ENCODE results near the gene DGCR8.

The DGCR8 gene

DNA sequence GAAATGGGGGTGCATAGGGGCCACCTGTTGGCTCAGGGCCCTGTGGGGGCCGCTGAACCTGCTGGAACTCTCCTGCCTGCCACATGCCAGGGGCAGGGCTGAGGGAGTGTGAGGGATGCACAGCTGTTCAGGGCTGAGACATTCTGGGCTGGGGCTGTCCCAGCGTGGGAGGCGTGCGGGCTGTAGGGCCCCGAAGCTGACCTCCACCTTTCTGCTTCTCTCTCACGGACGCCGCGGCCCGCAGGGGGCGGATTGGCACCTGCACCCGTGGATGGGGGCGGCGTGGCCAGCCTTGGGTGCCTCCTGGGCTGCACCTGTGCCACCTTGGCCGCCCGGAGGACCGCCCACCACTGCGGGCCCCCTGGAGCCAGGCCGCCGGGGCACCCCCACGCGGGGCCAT lies 66.7 kb downstream of the DGCR8 start:
- H3K9ac ChIP-seq (ENCODE audit: low read length) = no peak overlapping the region
- no peak overlapping the region for H3K4me3 ChIP-seq (ENCODE audit: low read length)
- H3K4ac ChIP-seq (ENCODE audit: low read depth, low read length) = no peak overlapping the region
- WGBS (ENCODE audit: extremely low coverage, insufficient coverage, low lambda C conversion rate) = no CpG with 5 or more reads among the region's 22 CpGs
- no peak overlapping the region for H3K23ac ChIP-seq (ENCODE audit: low read length)
- DNase-seq = no peak
- H3K79me2 ChIP-seq (ENCODE audit: control insufficient read depth, insufficient read depth, low read length) = no peaks in the 10 kb centered on the region
- no peak overlapping the region for H2BK120ac ChIP-seq (ENCODE audit: low read depth, low read length)
- no peak overlapping the region for H3K4me2 ChIP-seq (ENCODE audit: low read length)
- no peaks in the 10 kb centered on the region for H3K79me1 ChIP-seq (ENCODE audit: low read length)
- no peak overlapping the region for H2AK5ac ChIP-seq (ENCODE audit: low read length)
- no peaks in the 10 kb centered on the region for H3K36me3 ChIP-seq (ENCODE audit: control insufficient read depth, insufficient read depth, low read length)
- no peak overlapping the region for H3K56ac ChIP-seq (ENCODE audit: low read length)
- no peak overlapping the region for H2BK15ac ChIP-seq (replicated peaks; ENCODE audit: low read depth)
- no peak overlapping the region for H3K18ac ChIP-seq (ENCODE audit: low read length)
- no peaks in the 10 kb centered on the region for H3K4me1 ChIP-seq (ENCODE audit: control insufficient read depth, low read depth, low read length)
- no peak overlapping the region for H4K8ac ChIP-seq (ENCODE audit: low read depth, low read length)
- H3K27me3 ChIP-seq (ENCODE audit: insufficient read depth, low read length, poor library complexity) = no peaks in the 10 kb centered on the region
- H4K5ac ChIP-seq (ENCODE audit: low read length) = no peak overlapping the region
- H3K27ac ChIP-seq (ENCODE audit: low read depth, low read length) = no peak overlapping the region
- no peak overlapping the region for H2BK5ac ChIP-seq (ENCODE audit: low read length)

DNA sequence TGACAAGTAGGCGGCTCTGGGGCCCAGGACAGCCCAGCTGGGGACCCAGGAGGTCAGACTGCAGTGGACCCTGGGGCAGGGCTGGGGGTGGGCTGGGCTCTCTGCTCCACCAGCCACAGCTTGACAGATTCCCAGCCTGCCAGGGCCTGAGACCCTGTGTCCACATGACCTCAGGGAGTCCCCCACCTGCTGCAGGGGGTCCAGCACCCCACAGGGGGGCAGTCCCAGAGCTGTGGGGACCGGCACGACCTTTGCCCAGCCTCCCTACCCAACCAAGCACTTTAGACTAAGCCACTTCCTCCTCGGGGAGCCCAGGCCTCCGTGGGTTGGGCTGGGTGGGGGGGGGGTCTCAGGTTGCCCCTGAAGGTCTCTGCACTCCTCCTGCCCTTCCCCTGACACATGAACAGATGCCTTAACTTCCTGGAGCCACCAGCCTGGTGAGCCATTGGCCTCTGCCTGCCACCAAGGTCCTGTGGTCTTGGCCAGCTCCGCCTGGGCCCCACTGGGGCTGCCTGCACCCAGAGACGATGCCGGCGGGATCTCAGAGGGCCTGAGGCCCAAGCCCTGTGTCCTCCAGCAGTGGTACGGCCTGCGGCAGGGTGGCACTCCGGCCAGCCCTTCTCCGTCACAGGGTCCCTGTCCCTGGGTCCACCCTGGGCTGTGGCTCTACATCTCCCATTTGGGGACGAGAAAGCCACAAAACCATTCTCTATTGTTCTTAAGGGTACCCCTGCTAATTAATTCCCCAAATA lies 67.4 kb downstream of the DGCR8 start:
- H3K4me3 ChIP-seq (ENCODE audit: low read length) = no peak overlapping the region
- H4K8ac ChIP-seq (ENCODE audit: low read depth, low read length) = no peak overlapping the region
- H3K27me3 ChIP-seq (ENCODE audit: insufficient read depth, low read length, poor library complexity) = no peaks in the 10 kb centered on the region
- H2BK120ac ChIP-seq (ENCODE audit: low read depth, low read length) = no peak overlapping the region
- H3K79me1 ChIP-seq (ENCODE audit: low read length) = no peaks in the 10 kb centered on the region
- DNase-seq = no peak
- no peak overlapping the region for H4K5ac ChIP-seq (ENCODE audit: low read length)
- H3K4ac ChIP-seq (ENCODE audit: low read depth, low read length) = no peak overlapping the region
- H3K79me2 ChIP-seq (ENCODE audit: control insufficient read depth, insufficient read depth, low read length) = no peaks in the 10 kb centered on the region
- H3K4me1 ChIP-seq (ENCODE audit: control insufficient read depth, low read depth, low read length) = no peaks in the 10 kb centered on the region
- H3K4me2 ChIP-seq (ENCODE audit: low read length) = no peak overlapping the region
- H3K56ac ChIP-seq (ENCODE audit: low read length) = no peak overlapping the region
- no peaks in the 10 kb centered on the region for H3K36me3 ChIP-seq (ENCODE audit: control insufficient read depth, insufficient read depth, low read length)
- no peak overlapping the region for H3K9ac ChIP-seq (ENCODE audit: low read length)
- no peak overlapping the region for H3K18ac ChIP-seq (ENCODE audit: low read length)
- H2BK15ac ChIP-seq (replicated peaks; ENCODE audit: low read depth) = no peak overlapping the region
- H2BK5ac ChIP-seq (ENCODE audit: low read length) = no peak overlapping the region
- no peak overlapping the region for H3K23ac ChIP-seq (ENCODE audit: low read length)
- no peak overlapping the region for H3K27ac ChIP-seq (ENCODE audit: low read depth, low read length)
- WGBS (ENCODE audit: extremely low coverage, insufficient coverage, low lambda C conversion rate) = no CpG with 5 or more reads among the region's 14 CpGs
- H2AK5ac ChIP-seq (ENCODE audit: low read length) = no peak overlapping the region

DNA sequence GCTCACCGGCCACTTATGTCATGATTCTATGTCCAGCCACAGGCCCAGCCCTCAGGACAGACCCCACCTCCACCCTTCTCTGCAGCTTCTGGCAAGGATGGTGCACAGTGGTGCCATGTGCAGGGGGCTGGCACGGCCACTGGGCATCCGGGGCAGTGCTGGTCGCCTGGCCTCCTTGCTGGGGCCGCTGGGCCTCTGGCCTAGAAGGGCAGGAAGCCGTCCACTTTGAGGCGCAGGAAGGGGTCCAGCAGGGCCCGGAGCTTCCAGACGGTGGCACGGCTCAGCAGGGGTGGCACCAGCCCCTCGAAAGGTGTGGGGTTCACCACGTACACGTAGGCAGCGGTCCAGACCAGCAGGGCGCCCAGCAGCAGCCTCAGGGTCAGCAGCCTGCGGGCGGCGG lies 68.4 kb downstream of the DGCR8 start:
- H2BK15ac ChIP-seq (replicated peaks; ENCODE audit: low read depth) = no peak overlapping the region
- H2BK5ac ChIP-seq (ENCODE audit: low read length) = no peak overlapping the region
- H3K79me1 ChIP-seq (ENCODE audit: low read length) = no peaks in the 10 kb centered on the region
- no peak overlapping the region for H4K5ac ChIP-seq (ENCODE audit: low read length)
- H3K23ac ChIP-seq (ENCODE audit: low read length) = no peak overlapping the region
- H3K18ac ChIP-seq (ENCODE audit: low read length) = no peak overlapping the region
- H3K4ac ChIP-seq (ENCODE audit: low read depth, low read length) = no peak overlapping the region
- H3K4me1 ChIP-seq (ENCODE audit: control insufficient read depth, low read depth, low read length) = no peaks in the 10 kb centered on the region
- H3K4me3 ChIP-seq (ENCODE audit: low read length) = no peak overlapping the region
- H3K36me3 ChIP-seq (ENCODE audit: control insufficient read depth, insufficient read depth, low read length) = no peaks in the 10 kb centered on the region
- no peak overlapping the region for H2BK120ac ChIP-seq (ENCODE audit: low read depth, low read length)
- no peak overlapping the region for H3K9ac ChIP-seq (ENCODE audit: low read length)
- H3K27me3 ChIP-seq (ENCODE audit: insufficient read depth, low read length, poor library complexity) = no peaks in the 10 kb centered on the region
- no peak overlapping the region for H2AK5ac ChIP-seq (ENCODE audit: low read length)
- no peak overlapping the region for H3K4me2 ChIP-seq (ENCODE audit: low read length)
- no peak overlapping the region for H3K56ac ChIP-seq (ENCODE audit: low read length)
- no peak overlapping the region for H4K8ac ChIP-seq (ENCODE audit: low read depth, low read length)
- no peaks in the 10 kb centered on the region for H3K79me2 ChIP-seq (ENCODE audit: control insufficient read depth, insufficient read depth, low read length)
- no peak for DNase-seq
- no peak overlapping the region for H3K27ac ChIP-seq (ENCODE audit: low read depth, low read length)
- no CpG with 5 or more reads among the region's 18 CpGs for WGBS (ENCODE audit: extremely low coverage, insufficient coverage, low lambda C conversion rate)

DNA sequence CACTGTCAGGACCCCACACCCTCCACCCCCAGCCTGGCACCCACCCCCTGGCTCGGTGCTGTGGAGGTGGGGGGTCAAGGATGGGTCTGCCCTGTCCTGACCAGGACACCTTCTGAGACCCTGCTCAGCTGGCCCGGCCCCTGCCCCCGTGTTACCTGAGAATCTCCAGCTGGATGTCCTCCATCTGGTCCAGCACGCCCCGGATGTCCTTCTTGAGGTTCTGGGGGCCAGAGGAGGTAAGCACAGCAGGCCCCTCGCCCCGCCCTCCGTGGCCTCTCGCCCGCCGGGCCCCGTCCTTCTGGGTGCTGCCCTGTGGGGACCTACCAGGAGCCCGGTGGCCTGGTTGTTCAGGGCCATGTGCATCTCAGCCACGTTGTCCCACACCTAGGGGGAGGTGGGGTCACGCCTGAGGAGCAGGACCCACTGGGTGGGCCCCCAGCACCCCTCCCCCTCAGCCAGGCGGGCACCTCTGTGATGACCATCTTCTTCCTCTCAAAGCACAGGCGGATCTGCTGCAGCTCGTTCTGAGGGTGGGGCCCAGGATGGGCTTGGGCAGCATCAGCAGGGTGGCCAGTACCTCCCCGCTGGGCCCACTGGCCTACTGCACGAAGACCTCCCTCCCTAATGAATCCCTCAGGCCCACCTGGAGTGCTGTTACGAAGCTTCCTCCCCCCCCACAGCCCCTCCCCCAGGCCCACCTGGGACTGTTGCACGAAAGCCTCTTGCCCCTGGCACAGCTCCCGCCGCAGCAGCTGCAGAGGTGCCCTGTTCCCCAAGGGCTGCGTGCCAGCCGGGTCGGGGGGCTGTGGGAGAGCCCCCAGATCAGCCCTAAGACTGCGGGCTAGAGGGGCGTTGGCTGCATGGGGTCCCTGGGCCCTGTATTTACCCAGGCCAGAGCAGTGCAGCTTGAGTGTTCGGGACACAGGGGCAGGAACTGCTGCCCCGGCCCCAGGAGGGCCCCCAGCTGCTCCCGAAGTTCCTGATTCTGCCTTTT lies 69.5 kb downstream of the DGCR8 start:
- H3K18ac ChIP-seq (ENCODE audit: low read length) = no peak overlapping the region
- WGBS (ENCODE audit: extremely low coverage, insufficient coverage, low lambda C conversion rate) = no CpG with 5 or more reads among the region's 32 CpGs
- no peaks in the 10 kb centered on the region for H3K79me2 ChIP-seq (ENCODE audit: control insufficient read depth, insufficient read depth, low read length)
- no peaks in the 10 kb centered on the region for H3K79me1 ChIP-seq (ENCODE audit: low read length)
- H3K4me3 ChIP-seq (ENCODE audit: low read length) = no peak overlapping the region
- no peak overlapping the region for H3K4me2 ChIP-seq (ENCODE audit: low read length)
- no peaks in the 10 kb centered on the region for H3K36me3 ChIP-seq (ENCODE audit: control insufficient read depth, insufficient read depth, low read length)
- no peak overlapping the region for H4K5ac ChIP-seq (ENCODE audit: low read length)
- no peak overlapping the region for H3K4ac ChIP-seq (ENCODE audit: low read depth, low read length)
- no peak overlapping the region for H4K8ac ChIP-seq (ENCODE audit: low read depth, low read length)
- H3K27ac ChIP-seq (ENCODE audit: low read depth, low read length) = no peak overlapping the region
- no peak overlapping the region for H3K56ac ChIP-seq (ENCODE audit: low read length)
- no peak overlapping the region for H2BK15ac ChIP-seq (replicated peaks; ENCODE audit: low read depth)
- no peaks in the 10 kb centered on the region for H3K4me1 ChIP-seq (ENCODE audit: control insufficient read depth, low read depth, low read length)
- DNase-seq = no peak
- H2BK120ac ChIP-seq (ENCODE audit: low read depth, low read length) = no peak overlapping the region
- H3K27me3 ChIP-seq (ENCODE audit: insufficient read depth, low read length, poor library complexity) = no peaks in the 10 kb centered on the region
- H2BK5ac ChIP-seq (ENCODE audit: low read length) = no peak overlapping the region
- no peak overlapping the region for H2AK5ac ChIP-seq (ENCODE audit: low read length)
- no peak overlapping the region for H3K9ac ChIP-seq (ENCODE audit: low read length)
- H3K23ac ChIP-seq (ENCODE audit: low read length) = no peak overlapping the region

DNA sequence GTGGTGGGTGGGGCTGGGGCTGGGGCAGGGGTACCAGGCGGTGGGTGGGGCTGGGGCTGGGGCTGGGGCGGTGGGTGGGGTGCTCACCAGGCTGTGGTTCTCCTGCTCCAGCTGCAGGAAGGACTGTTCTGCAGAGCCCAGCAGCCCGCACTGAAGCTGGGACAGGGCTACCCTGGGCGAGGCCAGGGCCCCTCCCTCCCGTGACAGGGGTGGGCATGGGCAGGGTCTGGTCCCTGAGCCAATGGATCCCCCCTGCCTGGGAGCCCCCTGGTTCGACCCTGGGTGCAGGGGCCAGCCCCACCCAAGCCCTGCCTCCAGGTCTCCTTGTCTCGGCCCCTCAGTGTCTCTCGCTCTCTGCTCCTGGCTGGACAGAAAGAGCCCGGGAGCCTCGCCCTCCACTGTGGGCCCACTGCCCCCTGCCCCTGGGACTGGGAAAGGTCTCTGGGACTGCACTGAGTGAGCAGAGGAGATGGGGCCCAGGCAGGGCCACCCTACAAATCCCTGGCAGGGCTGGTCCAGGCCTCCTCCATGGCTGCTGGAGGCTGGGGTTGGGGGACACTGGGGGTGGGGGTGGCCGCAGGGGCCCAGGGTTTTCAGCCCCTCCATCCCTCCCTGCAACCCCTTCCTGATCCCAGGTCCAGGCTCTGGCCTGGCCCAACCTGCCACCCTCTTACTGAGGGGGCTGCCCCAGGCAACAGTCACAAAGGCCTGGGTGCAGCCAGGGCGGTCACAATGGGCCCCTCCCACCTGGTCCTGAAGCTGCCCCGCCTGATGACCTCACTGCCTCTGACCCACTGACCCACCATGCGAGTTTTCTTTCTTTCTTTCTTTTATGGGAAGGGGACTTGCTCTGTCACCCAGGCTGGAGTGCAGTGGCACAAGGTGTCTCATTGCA lies 70.6 kb downstream of the DGCR8 start, which contains the start of gene CCDC188:
Gene CCDC188, minus strand, starts transcription at position 675 of the 895 bp plus-strand sequence. Its CDS starts 69 bp downstream, at position 606.
- Histone ChIP-seq H3K23ac (ENCODE audit: low read length) (no peak within 1 kb of the TSS), H3K18ac (ENCODE audit: low read length) (no peak within 1 kb of the TSS), H2AK5ac (ENCODE audit: low read length) (no peak within 1 kb of the TSS), H3K4ac (ENCODE audit: low read depth, low read length) (no peak within 1 kb of the TSS), H2BK15ac (replicated peaks; ENCODE audit: low read depth) (no peak within 1 kb of the TSS), H3K79me1 (ENCODE audit: low read length) (no peaks in the 10 kb centered on the region), H3K79me2 (ENCODE audit: control insufficient read depth, insufficient read depth, low read length) (no peaks in the 10 kb centered on the region), H3K56ac (ENCODE audit: low read length) (no peak within 1 kb of the TSS), H3K4me3 (ENCODE audit: low read length) (no peak within 1 kb of the TSS), H3K4me1 (ENCODE audit: control insufficient read depth, low read depth, low read length) (no peaks in the 10 kb centered on the region), H3K36me3 (ENCODE audit: control insufficient read depth, insufficient read depth, low read length) (no peaks in the 10 kb centered on the region), H3K27me3 (ENCODE audit: insufficient read depth, low read length, poor library complexity) (no peaks in the 10 kb centered on the region), H4K5ac (ENCODE audit: low read length) (no peak within 1 kb of the TSS), H3K27ac (ENCODE audit: low read depth, low read length) (no peak within 1 kb of the TSS), H2BK5ac (ENCODE audit: low read length) (no peak within 1 kb of the TSS), H2BK120ac (ENCODE audit: low read depth, low read length) (no peak within 1 kb of the TSS), H3K9ac (ENCODE audit: low read length) (no peak within 1 kb of the TSS), H4K8ac (ENCODE audit: low read depth, low read length) (no peak within 1 kb of the TSS), H3K4me2 (ENCODE audit: low read length) (no peak within 1 kb of the TSS)
- WGBS (ENCODE audit: extremely low coverage, insufficient coverage, low lambda C conversion rate) = no CpG with 5 or more reads among the region's 14 CpGs
- DNase-seq = no peak

All from mesendoderm (in vitro differentiated cells).